Activated T-helper 1 cell treated with anti-CD3 and anti-CD28 coated beads, Interleukin-12 subunit alpha, Interleukin-12 subunit beta, Interleukin-2, Interleukin-4 antibody, amounts not matched to agents 30 ng/mL and 10 ng/mL and 1 ng/mL, durations not matched to agents 14 hours and 24 hours and 36 hours (primary cell): ENCODE measurements around the gene PRLHR. TPM values are rescaled to one million over a fixed set of nuclear protein-coding genes. Genes with fewer than 3 reads are reported as not detected.

Experiments
- DNase-seq: peaks from one replicate; pipeline ENCODE4 v3.0.0; 2021; ENCODE audit warnings: low spot score
- H3K27ac Mint-ChIP-seq: one replicate; pipeline ENCODE4 v1.8.0; 2021; ENCODE audit warnings: mild to moderate bottlenecking, mixed read lengths
- H3K27me3 Mint-ChIP-seq: one replicate; pipeline ENCODE4 v1.8.0; 2022; ENCODE audit warnings: mild to moderate bottlenecking, moderate library complexity, mixed read lengths; ENCODE audit not compliant: insufficient read depth
- H3K36me3 Mint-ChIP-seq: one replicate; pipeline ENCODE4 v1.8.0; 2021; ENCODE audit warnings: low read depth, mixed read lengths
- H3K4me1 Mint-ChIP-seq: one replicate; pipeline ENCODE4 v1.8.0; 2021; ENCODE audit warnings: low read depth, mixed read lengths
- H3K4me3 Mint-ChIP-seq: one replicate; pipeline ENCODE4 v1.8.0; 2021; ENCODE audit warnings: mild to moderate bottlenecking, moderate library complexity, mixed read lengths
- H3K9me3 Mint-ChIP-seq: one replicate; pipeline ENCODE4 v1.8.0; 2021; ENCODE audit warnings: mixed read lengths
- intact Hi-C: fragments of 100-400 bp; cut with micrococcal nuclease; formaldehyde crosslinking; loops from one replicate; pipeline ENCODE4 v1.15.1; 2024
- total RNA-seq: library from RNA; stranded (reverse); gene quantifications from 2 replicates; pipeline ENCODE4 v1.2.3, GENCODE V29; 2022

Gene PRLHR
- total RNA-seq, 1 donor from 2014 or later: not detected

DNA sequence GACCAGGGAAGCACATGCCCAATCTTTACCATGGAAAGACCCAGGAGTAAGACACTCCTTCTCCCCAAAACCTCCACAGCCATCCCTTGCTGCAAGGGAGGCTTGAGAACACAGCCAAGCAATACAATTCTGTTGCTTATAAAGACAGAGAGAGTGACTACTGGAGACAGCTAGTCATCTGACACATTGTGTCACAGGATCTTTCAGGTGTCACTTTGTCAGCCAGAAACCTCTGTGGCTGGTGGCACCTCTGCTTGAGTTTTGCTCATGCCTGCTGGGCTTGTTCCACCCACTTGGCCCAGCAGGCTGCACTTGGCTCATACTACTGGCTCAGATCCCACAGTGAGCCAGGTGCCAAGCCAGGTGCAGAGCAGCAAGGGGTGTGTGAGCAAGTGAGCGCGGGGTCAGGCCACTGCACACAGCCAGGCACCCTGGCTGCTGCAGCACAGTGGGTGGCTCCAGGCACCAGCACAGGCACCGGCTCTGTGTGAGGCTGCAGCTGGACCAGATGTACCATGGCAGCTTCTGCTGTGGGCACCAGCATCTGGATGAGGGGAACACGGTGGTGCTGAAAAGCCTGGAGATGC, 12.4 kb upstream of the PRLHR start:
- DNase-seq: no peak
- Mint-ChIP-seq H3K4me1 (no peaks in the 10 kb centered on the region), H3K36me3 (no peaks in the 10 kb centered on the region), H3K4me3 (no peak overlapping the region), H3K27me3 (no peaks in the 10 kb centered on the region), H3K9me3 (peaks cover 5% of the 10 kb centered on the region), H3K27ac (no peak overlapping the region)
- intact Hi-C loops: no loop called here

DNA sequence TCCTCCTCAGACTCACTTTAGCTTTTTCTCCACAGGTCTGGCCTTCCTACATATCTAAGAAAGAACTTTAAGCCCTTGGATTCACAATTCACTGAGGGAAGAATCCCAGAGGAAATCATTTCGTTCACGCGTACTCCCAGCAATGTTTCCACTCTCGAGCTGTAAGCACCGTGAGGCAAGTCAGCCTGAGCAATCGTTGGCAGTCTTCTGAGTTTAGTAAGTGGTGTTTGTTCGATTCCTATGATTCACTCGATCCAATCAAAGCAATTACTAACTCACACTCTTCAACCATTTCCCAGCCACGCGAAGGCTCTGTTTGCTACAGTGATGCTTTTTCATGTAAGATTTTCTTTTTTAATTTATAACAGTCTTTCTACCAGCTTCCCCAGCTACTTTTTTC, 10.2 kb upstream of the PRLHR start:
- Mint-ChIP-seq H3K4me1 (no peaks in the 10 kb centered on the region), H3K27me3 (no peaks in the 10 kb centered on the region), H3K4me3 (no peak overlapping the region), H3K9me3 (peaks cover 5% of the 10 kb centered on the region), H3K36me3 (no peaks in the 10 kb centered on the region), H3K27ac (no peak overlapping the region)
- DNase-seq: no peak
- intact Hi-C loops: no loop called here

- H3K4me3 Mint-ChIP-seq: no peak overlapping the region
- H3K4me1 Mint-ChIP-seq: no peaks in the 10 kb centered on the region
- H3K36me3 Mint-ChIP-seq: no peaks in the 10 kb centered on the region
- no peak overlapping the region for H3K27ac Mint-ChIP-seq
- DNase-seq: no peak
- intact Hi-C loops: no loop called here
- peaks cover 40% of the 10 kb centered on the region for H3K27me3 Mint-ChIP-seq
- no peaks in the 10 kb centered on the region for H3K9me3 Mint-ChIP-seq
Observed at GRCh38 chr10:118596426-118597124, 1.1 kb upstream of the PRLHR start.

GRCh38 chr10:118595064-118595420, 406 bp downstream of the PRLHR start:
- Mint-ChIP-seq H3K9me3 (no peaks in the 10 kb centered on the region), H3K36me3 (no peaks in the 10 kb centered on the region), H3K27ac (peak overlapping the region; percentile 58), H3K27me3 (peaks cover 40% of the 10 kb centered on the region), H3K4me1 (no peaks in the 10 kb centered on the region), H3K4me3 (no peak overlapping the region)
- intact Hi-C loops: no loop called here
- no peak for DNase-seq

- no peak overlapping the region for H3K27ac Mint-ChIP-seq
- H3K4me3 Mint-ChIP-seq: no peak overlapping the region
- peaks cover 40% of the 10 kb centered on the region for H3K27me3 Mint-ChIP-seq
- intact Hi-C loops: no loop called here
- no peaks in the 10 kb centered on the region for H3K9me3 Mint-ChIP-seq
- H3K36me3 Mint-ChIP-seq: no peaks in the 10 kb centered on the region
- DNase-seq: peak; percentile 1
- no peaks in the 10 kb centered on the region for H3K4me1 Mint-ChIP-seq
Observed at GRCh38 chr10:118594392-118595063, 920 bp downstream of the PRLHR start.

DNA sequence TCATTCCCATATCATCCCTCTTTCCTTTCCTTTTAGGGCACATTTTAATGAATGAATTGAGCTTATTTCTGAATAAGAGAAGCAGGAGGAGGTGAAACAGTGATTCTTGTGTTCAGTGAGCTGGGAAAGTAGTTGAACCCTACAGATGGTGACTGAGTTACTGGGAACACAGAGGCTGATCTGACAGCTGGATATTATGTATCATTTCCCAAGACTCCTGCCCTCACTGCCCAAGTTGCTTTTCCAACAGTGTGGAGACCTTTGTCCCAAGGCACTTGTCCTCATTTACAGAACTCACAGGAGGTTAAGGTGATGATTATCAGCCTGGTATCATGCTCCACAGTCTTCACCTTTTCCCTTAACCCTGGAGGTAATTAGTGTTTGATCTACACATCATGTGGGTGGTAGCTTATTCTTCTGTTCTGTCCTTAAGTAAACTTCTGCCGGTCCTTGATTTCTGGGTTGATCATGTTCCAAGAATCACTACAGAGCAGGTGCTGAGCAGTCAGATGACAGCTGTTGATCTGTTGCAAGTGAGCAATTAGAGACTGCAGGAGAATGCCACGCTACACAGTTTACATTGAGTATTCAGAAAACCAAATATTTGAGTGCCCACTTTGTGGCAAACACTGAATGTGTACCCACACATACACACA, 2.6 kb downstream of the PRLHR start:
- intact Hi-C loops: no loop called here

DNA sequence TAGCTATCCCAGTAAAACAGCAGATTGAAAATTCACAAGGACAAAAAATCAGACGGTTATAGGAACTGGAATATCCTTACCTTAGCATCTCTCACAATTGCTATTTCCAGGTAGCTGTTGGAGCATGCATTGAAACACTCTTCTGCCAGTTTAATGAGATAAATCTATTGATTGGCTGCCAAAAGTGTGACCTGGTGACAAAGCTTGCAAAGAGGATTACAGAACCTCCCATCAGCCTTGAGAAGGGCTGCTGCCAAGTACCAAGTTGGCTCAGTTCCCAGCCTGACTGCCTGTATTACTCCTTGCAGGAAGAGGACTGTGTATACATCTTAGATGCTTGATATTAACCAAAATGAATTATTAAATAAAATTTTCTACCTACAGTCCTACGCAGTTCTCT, 5.1 kb downstream of the PRLHR start:
- Mint-ChIP-seq H3K9me3 (no peaks in the 10 kb centered on the region), H3K4me3 (no peak overlapping the region), H3K27ac (no peak overlapping the region), H3K27me3 (peaks cover 19% of the 10 kb centered on the region), H3K4me1 (no peaks in the 10 kb centered on the region), H3K36me3 (no peaks in the 10 kb centered on the region)
- intact Hi-C loops: no loop called here
- no peak for DNase-seq

More for the DNA sequence above, 2.6 kb downstream of the PRLHR start:
- H3K4me1 Mint-ChIP-seq: no peaks in the 10 kb centered on the region
- H3K4me3 Mint-ChIP-seq: no peak overlapping the region
- no peaks in the 10 kb centered on the region for H3K9me3 Mint-ChIP-seq
- no peaks in the 10 kb centered on the region for H3K36me3 Mint-ChIP-seq
- peaks cover 37% of the 10 kb centered on the region for H3K27me3 Mint-ChIP-seq
- no peak overlapping the region for H3K27ac Mint-ChIP-seq
- DNase-seq: no peak

GRCh38 chr10:118587881-118588651, 7.4 kb downstream of the PRLHR start:
- Mint-ChIP-seq H3K27ac (no peak overlapping the region), H3K36me3 (no peaks in the 10 kb centered on the region), H3K9me3 (no peaks in the 10 kb centered on the region), H3K4me1 (no peaks in the 10 kb centered on the region), H3K4me3 (no peak overlapping the region), H3K27me3 (peaks cover 6% of the 10 kb centered on the region)
- DNase-seq: no peak
- intact Hi-C loops: no loop called here

- no peaks in the 10 kb centered on the region for H3K36me3 Mint-ChIP-seq
- no peak overlapping the region for H3K4me3 Mint-ChIP-seq
- intact Hi-C loops: no loop called here
- no peak for DNase-seq
- no peak overlapping the region for H3K27ac Mint-ChIP-seq
- no peaks in the 10 kb centered on the region for H3K4me1 Mint-ChIP-seq
- peaks cover 2% of the 10 kb centered on the region for H3K27me3 Mint-ChIP-seq
- no peaks in the 10 kb centered on the region for H3K9me3 Mint-ChIP-seq
Observed at GRCh38 chr10:118586911-118587310, 8.5 kb downstream of the PRLHR start.

GRCh38 chr10:118585794-118586193, 9.7 kb downstream of the PRLHR start:
- no peak overlapping the region for H3K4me3 Mint-ChIP-seq
- H3K27ac Mint-ChIP-seq: no peak overlapping the region
- no peaks in the 10 kb centered on the region for H3K36me3 Mint-ChIP-seq
- H3K4me1 Mint-ChIP-seq: no peaks in the 10 kb centered on the region
- DNase-seq: no peak
- peaks cover 2% of the 10 kb centered on the region for H3K27me3 Mint-ChIP-seq
- no peaks in the 10 kb centered on the region for H3K9me3 Mint-ChIP-seq
- intact Hi-C loops: no loop called here

DNA sequence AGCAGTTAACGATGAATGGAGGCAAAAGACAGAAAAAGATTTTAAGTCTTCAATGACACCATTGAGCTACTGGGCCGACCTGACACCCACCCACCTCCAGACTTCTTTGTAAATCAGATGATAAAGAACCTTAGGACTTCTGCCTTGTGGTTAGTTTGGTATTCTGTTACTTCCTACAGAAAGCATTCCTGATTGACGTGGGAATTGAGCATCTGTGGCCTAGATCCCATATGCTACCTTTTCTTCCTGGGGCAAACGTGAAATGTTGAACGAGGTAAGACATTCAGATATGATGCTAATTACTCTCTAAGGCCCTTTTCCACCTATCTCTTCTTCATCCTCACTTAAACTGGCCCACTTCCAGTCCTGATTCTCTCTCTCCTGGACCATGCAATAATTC, 10.2 kb downstream of the PRLHR start:
- no peak for DNase-seq
- Mint-ChIP-seq H3K36me3 (no peaks in the 10 kb centered on the region), H3K4me3 (no peak overlapping the region), H3K9me3 (no peaks in the 10 kb centered on the region), H3K4me1 (no peaks in the 10 kb centered on the region), H3K27me3 (peaks cover 2% of the 10 kb centered on the region), H3K27ac (no peak overlapping the region)
- intact Hi-C loops: no loop called here

DNA sequence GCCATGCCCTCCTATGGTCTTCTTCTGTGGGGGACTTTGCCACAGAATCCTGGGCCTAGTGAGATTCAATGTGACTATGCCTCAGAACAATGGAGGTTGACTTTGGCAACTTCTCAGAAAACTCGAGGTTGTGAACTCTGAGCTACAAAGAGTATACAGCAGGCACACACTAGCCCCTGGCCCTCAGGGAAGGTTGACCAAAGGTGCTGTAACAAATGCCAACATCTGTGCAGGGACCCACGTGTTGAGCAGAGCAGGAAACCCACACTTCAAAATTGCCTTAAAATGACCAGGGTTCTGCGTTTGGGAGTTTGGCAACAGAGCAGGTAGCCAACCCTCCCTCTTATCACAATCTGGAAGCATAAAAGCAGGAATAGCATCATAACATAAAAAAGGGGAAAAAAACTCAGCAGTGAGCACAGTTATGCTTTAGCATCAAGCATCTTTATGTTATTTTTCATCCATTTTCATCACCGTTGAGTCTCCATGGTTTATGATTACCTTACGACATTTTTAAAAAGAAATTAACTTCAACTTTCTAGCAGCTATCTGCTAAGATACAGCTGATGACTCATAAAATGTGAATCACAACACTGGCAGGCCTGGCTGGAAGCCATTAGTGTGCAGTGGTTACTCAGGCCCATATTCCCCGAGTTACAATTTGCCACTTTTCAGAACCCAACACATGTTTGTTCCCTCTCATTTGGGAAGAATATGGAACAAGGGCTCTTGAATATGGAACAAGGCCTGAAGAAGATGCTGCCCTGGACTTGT, 11.1 kb downstream of the PRLHR start:
- intact Hi-C loops: no loop called here
- Mint-ChIP-seq H3K4me1 (no peaks in the 10 kb centered on the region), H3K4me3 (no peak overlapping the region), H3K27ac (no peak overlapping the region), H3K9me3 (no peaks in the 10 kb centered on the region), H3K36me3 (no peaks in the 10 kb centered on the region), H3K27me3 (peaks cover 2% of the 10 kb centered on the region)
- DNase-seq: no peak
